CD4-positive, alpha-beta T cell treated with Interleukin-6 at 100 ng/mL for 8 hours (primary cell): ENCODE results near the gene SP1.
A peak's percentile ranks its signal among the peaks of the same experiment; 100 is the strongest.
"Not testable (repeated sequence)": the region's sequence is repeated elsewhere in the genome, so short reads cannot be mapped to it uniquely, and the experiment has no call there.

Source experiments
- DNase-seq: peaks from one replicate; pipeline ENCODE4 v3.0.0-alpha.2; 2020; ENCODE audit warnings: mixed read lengths, low spot score

The SP1 gene

GRCh38 chr12:53414756-53415417 lies 34.9 kb downstream of the SP1 start:
- no peak for DNase-seq

GRCh38 chr12:53415752-53416389 lies 35.9 kb downstream of the SP1 start:
- not testable (repeated sequence) for DNase-seq

DNA sequence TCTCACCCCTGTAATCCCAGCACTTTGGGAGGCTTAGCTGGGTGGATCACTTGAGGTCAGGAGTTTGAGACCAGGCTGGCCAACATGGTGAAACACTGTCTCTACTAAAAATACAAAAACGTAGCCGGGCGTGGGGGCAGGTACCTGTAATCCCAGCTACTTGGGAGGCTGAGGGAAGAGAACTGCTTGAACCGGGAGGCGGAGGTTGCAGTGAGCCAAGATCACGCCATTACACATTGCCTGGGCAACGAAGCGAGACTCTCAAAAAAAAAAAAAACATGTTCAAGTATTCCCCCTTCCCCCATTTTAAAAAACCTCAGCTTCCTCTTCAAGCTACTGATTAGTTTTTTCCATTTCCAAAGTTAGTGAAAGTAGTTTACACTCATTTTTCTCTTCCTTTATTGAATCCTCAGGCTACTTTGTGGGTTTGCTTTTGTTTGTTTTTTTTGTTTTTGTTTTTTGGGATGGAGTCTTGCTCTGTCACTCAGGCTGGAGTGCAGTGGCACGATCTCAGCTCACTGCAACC lies 37.4 kb downstream of the SP1 start:
- not testable (repeated sequence) for DNase-seq

DNA sequence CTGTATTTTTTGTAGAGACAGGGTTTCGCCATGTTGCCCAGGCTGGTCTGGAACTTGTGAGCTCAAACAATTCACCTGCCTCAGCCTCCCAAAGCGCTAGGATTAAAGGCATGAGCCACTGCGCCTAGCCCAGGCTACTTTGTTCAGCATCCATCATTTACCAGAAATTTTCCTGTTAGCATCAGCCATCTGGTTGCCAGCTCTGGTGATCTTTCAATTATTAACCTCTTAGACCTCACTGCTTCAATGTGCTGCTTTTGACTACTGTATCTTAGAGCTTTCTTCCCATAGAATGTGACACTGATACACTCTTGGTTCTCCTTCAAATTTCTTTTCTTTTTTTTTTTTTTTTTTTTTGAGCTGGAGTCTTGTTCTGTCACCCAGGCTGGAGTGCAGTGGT lies 38.2 kb downstream of the SP1 start:
- no peak for DNase-seq

GRCh38 chr12:53419756-53420155 lies 39.8 kb downstream of the SP1 start:
- DNase-seq, result no peak

DNA sequence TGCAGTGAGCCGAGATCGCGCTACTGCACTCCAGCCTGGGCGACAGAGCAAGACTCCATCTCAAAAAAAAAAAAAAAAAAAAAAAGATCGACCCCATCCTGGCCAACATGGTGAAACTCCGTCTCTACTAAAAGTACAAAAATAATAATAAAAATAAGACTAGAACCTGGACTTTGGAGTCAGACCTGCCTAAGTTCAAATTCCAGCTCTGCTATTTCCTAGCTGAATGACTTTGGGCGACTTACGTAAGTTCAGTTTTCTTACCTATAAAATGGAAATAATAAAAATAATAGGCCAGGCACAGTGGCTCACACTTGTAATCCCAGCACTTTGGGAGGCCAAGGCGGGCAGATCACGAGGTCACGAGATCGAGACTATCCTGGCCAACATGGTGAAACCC lies 42.3 kb downstream of the SP1 start:
- not testable (repeated sequence) for DNase-seq

GRCh38 chr12:53423597-53423996 lies 43.6 kb downstream of the SP1 start, which contains the start of gene AMHR2:
Gene AMHR2, plus strand, starts transcription at chr12:53423855. Its CDS starts 80 bp downstream, at chr12:53423935.
- no peak for DNase-seq

DNA sequence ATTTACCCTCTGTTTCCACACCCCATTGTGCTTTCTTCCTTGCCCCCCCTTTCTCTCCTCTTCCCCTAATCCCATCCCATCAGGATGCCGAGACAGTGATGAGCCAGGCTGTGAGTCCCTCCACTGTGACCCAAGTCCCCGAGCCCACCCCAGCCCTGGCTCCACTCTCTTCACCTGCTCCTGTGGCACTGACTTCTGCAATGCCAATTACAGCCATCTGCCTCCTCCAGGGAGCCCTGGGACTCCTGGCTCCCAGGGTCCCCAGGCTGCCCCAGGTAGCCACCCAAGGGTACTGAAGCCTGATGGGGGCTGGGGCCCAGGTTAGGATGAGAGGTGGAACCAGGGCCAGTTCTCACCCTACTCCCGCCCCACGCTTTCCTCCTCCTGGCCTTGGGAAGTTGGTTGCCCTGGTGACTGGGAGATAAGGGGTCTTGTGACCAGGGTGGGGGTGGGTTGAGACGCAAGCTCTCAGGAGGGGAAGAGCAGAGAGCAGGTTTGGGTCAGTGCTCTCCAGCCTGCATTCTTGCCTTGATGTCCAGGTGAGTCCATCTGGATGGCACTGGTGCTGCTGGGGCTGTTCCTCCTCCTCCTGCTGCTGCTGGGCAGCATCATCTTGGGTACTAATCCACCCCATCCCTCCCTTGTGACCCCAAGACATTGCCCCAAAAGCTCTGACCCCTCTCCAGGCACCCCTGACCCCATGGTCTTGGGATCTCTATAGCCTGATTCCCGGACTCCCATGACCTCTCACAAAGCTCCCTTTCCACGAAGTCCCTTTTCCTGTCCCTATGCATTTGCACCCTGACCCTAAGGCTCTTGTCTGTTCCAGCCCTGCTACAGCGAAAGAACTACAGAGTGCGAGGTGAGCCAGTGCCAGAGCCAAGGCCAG lies 44.9 kb downstream of the SP1 start:
- no peak for DNase-seq

GRCh38 chr12:53425515-53426150 lies 45.7 kb downstream of the SP1 start:
- DNase-seq, result no peak

DNA sequence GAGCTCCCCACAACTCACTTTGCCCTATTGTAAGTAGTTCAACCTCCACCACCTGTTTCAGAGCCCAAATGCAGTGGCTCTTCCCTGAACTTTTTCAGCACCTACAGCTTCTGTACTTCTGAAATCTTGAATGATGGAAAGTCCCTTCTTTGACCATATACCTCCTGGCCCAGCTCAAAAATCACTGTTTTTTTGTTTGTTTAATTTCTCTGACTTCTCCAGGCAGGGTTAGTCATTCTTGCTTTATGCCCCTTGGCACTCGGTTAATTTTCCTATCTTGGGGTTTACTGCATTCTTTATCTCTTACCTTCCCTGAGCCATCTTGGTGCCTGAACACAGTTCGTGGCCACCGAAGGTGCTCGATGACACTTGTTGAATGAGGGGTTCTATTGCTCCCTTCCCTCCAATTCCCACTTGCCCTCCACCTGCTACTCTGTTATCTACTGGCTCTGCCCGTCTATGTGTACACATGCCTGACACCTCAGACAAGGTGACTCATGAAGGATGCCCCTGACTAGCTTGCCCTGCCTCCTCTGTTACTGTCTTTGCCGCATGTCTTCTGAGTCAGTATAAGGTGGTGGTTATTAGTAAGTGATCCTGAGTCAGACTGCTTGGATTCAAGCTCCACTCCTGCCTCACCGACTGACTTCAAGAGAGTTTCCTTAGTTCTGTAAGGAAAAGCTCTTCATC lies 48.1 kb downstream of the SP1 start:
- no peak for DNase-seq

DNA sequence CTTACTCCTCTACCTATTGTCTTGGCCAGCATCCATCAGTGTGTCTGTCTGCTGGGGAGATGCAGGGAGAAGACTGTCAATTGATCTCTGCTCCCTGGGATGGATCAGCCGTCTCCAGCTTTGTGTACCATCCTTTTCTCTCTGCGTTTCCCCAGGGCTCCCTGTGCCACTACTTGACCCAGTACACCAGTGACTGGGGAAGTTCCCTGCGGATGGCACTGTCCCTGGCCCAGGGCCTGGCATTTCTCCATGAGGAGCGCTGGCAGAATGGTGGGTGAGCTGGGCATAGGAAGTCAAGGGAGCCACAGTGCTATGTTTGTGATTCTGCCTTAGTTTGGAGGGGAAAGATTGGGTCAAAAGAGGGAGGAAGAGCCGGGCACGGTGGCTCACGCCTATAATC lies 48.8 kb downstream of the SP1 start:
- no peak for DNase-seq

GRCh38 chr12:53430116-53430515 lies 50.1 kb downstream of the SP1 start:
- no peak for DNase-seq

- no peak for DNase-seq
Measured at GRCh38 chr12:53431187-53431586, 51.2 kb downstream of the SP1 start.

DNA sequence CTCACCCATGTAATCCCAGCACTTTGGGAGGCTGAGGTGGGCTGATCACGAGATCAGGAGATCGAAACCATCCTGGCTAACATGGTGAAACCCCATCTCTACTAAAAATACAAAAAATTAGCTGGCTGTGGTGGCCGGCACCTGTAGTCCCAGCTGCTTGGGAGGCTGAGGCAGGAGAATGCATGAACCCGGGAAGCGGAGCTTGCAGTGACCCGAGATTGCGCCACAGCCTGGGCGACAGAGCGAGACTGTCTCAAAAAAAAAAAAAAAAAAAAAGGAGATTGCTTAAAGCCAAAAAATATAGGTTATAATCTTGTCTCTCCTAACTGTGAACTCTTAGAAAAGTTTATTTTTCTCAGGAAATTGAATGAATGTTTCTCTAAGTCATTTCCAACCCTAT lies 55.4 kb downstream of the SP1 start:
- not testable (repeated sequence) for DNase-seq

DNA sequence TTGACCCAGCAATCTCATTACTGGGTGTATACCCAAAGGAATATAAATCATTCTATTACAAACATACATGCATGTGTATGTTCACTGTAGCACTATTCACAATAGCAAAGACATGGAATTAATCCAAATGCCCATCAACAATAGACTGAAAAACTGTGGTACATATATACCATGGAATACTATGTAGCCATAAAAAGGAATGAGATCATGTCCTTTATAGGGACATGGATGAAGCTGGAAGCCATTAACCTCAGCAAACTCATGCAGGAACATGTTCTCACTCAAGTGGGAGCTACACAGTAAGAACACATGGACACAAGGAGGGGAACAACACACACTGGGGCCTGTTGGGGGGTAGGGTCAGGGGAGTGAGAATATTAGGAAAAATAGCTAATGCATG lies 59.6 kb downstream of the SP1 start:
- DNase-seq, result not testable (repeated sequence)

- DNase-seq, result peak; percentile 100
Measured at GRCh38 chr12:53441040-53441833, 61.3 kb downstream of the SP1 start, which contains the start of gene PRR13. Gene PRR13, plus strand, starts transcription at chr12:53441734. Its CDS starts 981 bp downstream, at chr12:53442715.

- no peak for DNase-seq
Measured at GRCh38 chr12:53443955-53444354, 64.0 kb downstream of the SP1 start.

DNA sequence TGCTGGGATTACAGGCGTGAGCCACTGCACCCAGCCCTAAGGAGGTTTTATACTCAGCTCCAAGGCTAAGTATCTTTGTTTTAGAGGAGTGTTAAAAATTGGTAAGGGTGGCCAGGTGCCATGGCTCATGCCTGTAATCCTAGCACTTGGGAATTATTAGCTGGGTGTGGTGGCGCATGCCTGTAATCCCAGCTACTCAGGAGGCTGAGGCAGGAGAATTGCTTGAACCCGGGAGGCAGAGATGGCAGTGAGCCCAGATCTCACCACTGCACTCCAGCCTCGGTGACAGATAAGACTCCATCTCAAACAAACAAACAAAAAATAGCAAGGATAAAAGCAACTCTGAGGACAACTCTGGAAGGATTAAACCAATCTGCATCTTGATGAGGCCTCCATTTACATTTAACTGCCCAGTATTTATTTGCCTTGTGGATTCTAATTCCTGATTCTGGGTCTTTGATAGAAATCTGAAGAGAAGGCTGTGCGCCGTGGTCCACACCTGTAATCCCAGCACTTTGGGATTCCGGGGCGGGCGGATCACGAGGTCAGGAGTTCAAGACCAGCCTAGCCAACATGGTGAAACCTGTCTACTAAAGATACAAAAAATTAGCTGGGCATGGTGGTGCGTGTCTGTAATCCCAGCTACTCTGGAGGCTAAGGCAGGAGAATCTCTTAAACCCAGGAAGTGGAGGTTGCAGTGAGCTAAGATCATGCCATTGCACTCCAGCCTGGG lies 64.8 kb downstream of the SP1 start:
- DNase-seq, result not testable (repeated sequence)

DNA sequence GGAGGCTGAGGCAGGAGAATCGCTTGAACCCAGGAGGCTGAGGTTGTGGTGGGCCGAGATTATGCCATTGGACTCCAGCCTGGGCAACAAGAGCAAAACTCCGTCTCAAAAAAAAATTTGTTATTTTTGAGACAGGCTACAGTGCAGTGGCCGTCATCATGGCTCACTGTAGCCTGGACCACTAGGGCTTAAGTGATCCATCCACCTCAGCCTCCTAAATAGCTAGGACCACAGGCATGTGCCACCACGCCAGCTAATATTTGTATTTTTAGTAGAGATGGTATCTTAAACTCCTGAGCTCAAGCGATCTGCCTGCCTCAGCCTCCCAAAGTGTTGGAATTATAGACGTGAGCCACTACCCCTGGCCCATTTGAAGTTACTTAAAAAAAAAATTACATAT lies 71.0 kb downstream of the SP1 start:
- no peak for DNase-seq

- DNase-seq, result peak; percentile 98
Measured at GRCh38 chr12:53451661-53452158, 71.7 kb downstream of the SP1 start, which contains the start of gene PCBP2. Gene PCBP2, plus strand, starts transcription at chr12:53452102. Its CDS starts 2,699 bp downstream, at chr12:53454801.
